GM18858 (cell line): Measurements from ENCODE around the gene ZRANB3.

ENCODE experiments used
- ATAC-seq: cut with Tn5 transposase; IDR thresholded peaks from one replicate; pipeline ENCODE4 v1.9.1; 2021; ENCODE audit not compliant: unreplicated experiment

The ZRANB3 gene

GRCh38 chr2:135183822-135184221 lies 347.2 kb downstream of the ZRANB3 start:
- no peak for ATAC-seq

- no peak for ATAC-seq
Observed at GRCh38 chr2:135182601-135183000, 348.4 kb downstream of the ZRANB3 start.

- no peak for ATAC-seq
Observed at GRCh38 chr2:135182190-135182589, 348.8 kb downstream of the ZRANB3 start.

GRCh38 chr2:135179689-135180088 lies 351.3 kb downstream of the ZRANB3 start:
- ATAC-seq: no peak

GRCh38 chr2:135175177-135175576 lies 355.8 kb downstream of the ZRANB3 start:
- no peak for ATAC-seq

GRCh38 chr2:135174810-135175093 lies 356.3 kb downstream of the ZRANB3 start:
- no peak for ATAC-seq

- no peak for ATAC-seq
Observed at GRCh38 chr2:135174049-135174809, 356.8 kb downstream of the ZRANB3 start.

GRCh38 chr2:135169900-135170753 lies 360.9 kb downstream of the ZRANB3 start:
- ATAC-seq: no peak

- no peak for ATAC-seq
Observed at GRCh38 chr2:135168204-135168856, 362.7 kb downstream of the ZRANB3 start.

- ATAC-seq: no peak
Observed at GRCh38 chr2:135167273-135167672, 363.7 kb downstream of the ZRANB3 start.

GRCh38 chr2:135164431-135164830 lies 366.6 kb downstream of the ZRANB3 start:
- no peak for ATAC-seq

- ATAC-seq: no peak
Observed at GRCh38 chr2:135163901-135164300, 367.1 kb downstream of the ZRANB3 start.

- ATAC-seq: peak; percentile 38
Observed at GRCh38 chr2:135163306-135163705, 367.7 kb downstream of the ZRANB3 start.

- no peak for ATAC-seq
Observed at GRCh38 chr2:135162786-135163185, 368.2 kb downstream of the ZRANB3 start.

GRCh38 chr2:135162377-135162776 lies 368.6 kb downstream of the ZRANB3 start:
- ATAC-seq: no peak

- no peak for ATAC-seq
Observed at GRCh38 chr2:135159191-135159590, 371.8 kb downstream of the ZRANB3 start.

- ATAC-seq: no peak
Observed at GRCh38 chr2:135157856-135158255, 373.2 kb downstream of the ZRANB3 start.

GRCh38 chr2:135154962-135155361 lies 376.1 kb downstream of the ZRANB3 start:
- ATAC-seq: no peak

- ATAC-seq: no peak
Observed at GRCh38 chr2:135152361-135152760, 378.7 kb downstream of the ZRANB3 start.

GRCh38 chr2:135151615-135152014 lies 379.4 kb downstream of the ZRANB3 start:
- ATAC-seq: no peak

GRCh38 chr2:135150725-135151124 lies 380.3 kb downstream of the ZRANB3 start:
- ATAC-seq: no peak

GRCh38 chr2:135149251-135149650 lies 381.8 kb downstream of the ZRANB3 start:
- ATAC-seq: no peak
